Ishikawa (cell line): ENCODE measurements around the gene SPTSSB.

Experiments used
- EGR1 ChIP-seq: IDR thresholded peaks from 2 replicates; pipeline ENCODE4 v1.6.1; 2012
- EP300 ChIP-seq: IDR thresholded peaks from 2 replicates; pipeline ENCODE4 v1.6.1; 2012; ENCODE audit warnings: borderline replicate concordance
- FOXM1 ChIP-seq: IDR thresholded peaks from 2 replicates; pipeline ENCODE4 v1.6.1; 2012; ENCODE audit warnings: low read depth, borderline replicate concordance
- MAX ChIP-seq: IDR thresholded peaks from 2 replicates; pipeline ENCODE4 v1.6.1; 2012
- NFIC ChIP-seq: IDR thresholded peaks from 2 replicates; pipeline ENCODE4 v1.6.1; 2012
- RAD21 ChIP-seq: IDR thresholded peaks from 2 replicates; pipeline ENCODE4 v1.6.1; 2012; ENCODE audit warnings: low read depth
- REST ChIP-seq: IDR thresholded peaks from 2 replicates; pipeline ENCODE4 v1.6.1; 2012; ENCODE audit warnings: low read depth, mild to moderate bottlenecking
- TEAD4 ChIP-seq: IDR thresholded peaks from 2 replicates; pipeline ENCODE4 v1.6.1; 2012
- YY1 ChIP-seq: IDR thresholded peaks from 2 replicates; pipeline ENCODE4 v1.6.1; 2012; ENCODE audit warnings: low read depth

- TF ChIP-seq EGR1 (no peak), RAD21 (no peak), EP300 (peak; percentile 24; the same call in 1 of the 2 replicates), NFIC (peak; percentile 78), TEAD4 (peak; percentile 61), REST (no peak), MAX (no peak), YY1 (no peak), FOXM1 (no peak)
These were observed 76.0 kb downstream of the SPTSSB start for GRCh38 chr3:161295325-161295724.
